ENCODE measurements around the gene LY6G5C. TPM values are rescaled to one million over a fixed set of nuclear protein-coding genes. Genes with fewer than 3 reads are reported as not detected.

Gene LY6G5C
- total and polyA plus RNA-seq, 2 donors (not counting 1 experiment from before 2014, with no cell fraction given) = 0.83 to 2.0 TPM

GRCh38 chr6:31634969-31635575, 45.8 kb downstream of the LY6G5C start:
- Histone ChIP-seq H3K9me3 (ENCODE audit: control insufficient read depth, insufficient read depth, low read depth, low read length) (no peaks in the 10 kb centered on the region), H3K27ac (ENCODE audit: insufficient read depth, low read length) (no peak overlapping the region), H3K36me3 (ENCODE audit: control insufficient read depth, insufficient read depth, low read length) (peaks cover 50% of the 10 kb centered on the region), H2AFZ (ENCODE audit: low read length) (no peak overlapping the region), H3K79me2 (ENCODE audit: control insufficient read depth, insufficient read depth, low read length) (peaks cover 9% of the 10 kb centered on the region), H3K9ac (ENCODE audit: insufficient read depth, low read length) (no peak overlapping the region), H3K27me3 (ENCODE audit: control insufficient read depth, insufficient read depth, low read length) (no peaks in the 10 kb centered on the region), H3K4me1 (ENCODE audit: control insufficient read depth, extremely low read depth, insufficient read depth, low read length) (peaks cover 2% of the 10 kb centered on the region), H3K4me3 (replicated peaks in 1 of 4; ENCODE audit: control extremely low read depth in 1 of 4, insufficient read depth in 1 of 4, low read depth in 3 of 4, low read length in 4 of 4) (no peak overlapping the region), H3K4me2 (ENCODE audit: extremely low read depth, insufficient read depth, low read length) (no peak overlapping the region), H4K20me1 (ENCODE audit: control insufficient read depth, extremely low read depth, insufficient read depth, low read length) (no peaks in the 10 kb centered on the region)
- DNase-seq (ENCODE audit: low read depth in 2 of 2) = no peak
- no peak for TF ChIP-seq EZH2 (IDR thresholded peaks at IDR 0.05; ENCODE audit: low read length, missing control alignments)
- TF ChIP-seq, protein P1, sequence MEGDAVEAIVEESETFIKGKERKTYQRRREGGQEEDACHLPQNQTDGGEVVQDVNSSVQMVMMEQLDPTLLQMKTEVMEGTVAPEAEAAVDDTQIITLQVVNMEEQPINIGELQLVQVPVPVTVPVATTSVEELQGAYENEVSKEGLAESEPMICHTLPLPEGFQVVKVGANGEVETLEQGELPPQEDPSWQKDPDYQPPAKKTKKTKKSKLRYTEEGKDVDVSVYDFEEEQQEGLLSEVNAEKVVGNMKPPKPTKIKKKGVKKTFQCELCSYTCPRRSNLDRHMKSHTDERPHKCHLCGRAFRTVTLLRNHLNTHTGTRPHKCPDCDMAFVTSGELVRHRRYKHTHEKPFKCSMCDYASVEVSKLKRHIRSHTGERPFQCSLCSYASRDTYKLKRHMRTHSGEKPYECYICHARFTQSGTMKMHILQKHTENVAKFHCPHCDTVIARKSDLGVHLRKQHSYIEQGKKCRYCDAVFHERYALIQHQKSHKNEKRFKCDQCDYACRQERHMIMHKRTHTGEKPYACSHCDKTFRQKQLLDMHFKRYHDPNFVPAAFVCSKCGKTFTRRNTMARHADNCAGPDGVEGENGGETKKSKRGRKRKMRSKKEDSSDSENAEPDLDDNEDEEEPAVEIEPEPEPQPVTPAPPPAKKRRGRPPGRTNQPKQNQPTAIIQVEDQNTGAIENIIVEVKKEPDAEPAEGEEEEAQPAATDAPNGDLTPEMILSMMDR (conservative IDR thresholded peaks at IDR 0.05 in 1 of 2, IDR thresholded peaks at IDR 0.05 in 1 of 2; ENCODE audit: low read depth in 1 of 2, low read length in 2 of 2) = no peak

DNA sequence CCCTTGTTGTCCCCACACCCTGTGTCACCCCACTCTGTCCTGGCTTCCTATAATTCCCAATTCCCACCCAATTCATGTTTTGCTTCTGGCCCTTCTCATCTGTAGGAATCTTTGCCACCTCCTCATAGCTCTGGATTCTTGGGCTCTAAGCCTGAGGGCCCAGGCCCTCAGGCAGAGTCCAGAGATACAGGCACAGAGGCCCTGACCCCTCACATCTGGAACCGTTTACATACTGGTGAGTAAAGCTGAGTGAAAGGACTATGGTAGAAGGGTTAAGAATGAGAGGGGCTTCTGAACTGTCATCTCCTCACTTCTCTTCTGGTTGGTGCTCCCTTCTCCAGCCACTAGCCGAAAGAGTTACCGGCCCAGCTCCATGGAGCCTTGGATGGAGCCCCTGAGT, 46.7 kb downstream of the LY6G5C start:
- no peak overlapping the region for H2AFZ ChIP-seq (ENCODE audit: low read length)
- no peaks in the 10 kb centered on the region for H3K27me3 ChIP-seq (ENCODE audit: control insufficient read depth, insufficient read depth, low read length)
- no peak overlapping the region for H3K4me2 ChIP-seq (ENCODE audit: extremely low read depth, insufficient read depth, low read length)
- no peaks in the 10 kb centered on the region for H4K20me1 ChIP-seq (ENCODE audit: control insufficient read depth, extremely low read depth, insufficient read depth, low read length)
- no peak overlapping the region for H3K9ac ChIP-seq (ENCODE audit: insufficient read depth, low read length)
- H3K27ac ChIP-seq (ENCODE audit: insufficient read depth, low read length) = no peak overlapping the region
- peaks cover 2% of the 10 kb centered on the region for H3K4me1 ChIP-seq (ENCODE audit: control insufficient read depth, extremely low read depth, insufficient read depth, low read length)
- H3K36me3 ChIP-seq (ENCODE audit: control insufficient read depth, insufficient read depth, low read length) = peaks cover 57% of the 10 kb centered on the region
- no peaks in the 10 kb centered on the region for H3K9me3 ChIP-seq (ENCODE audit: control insufficient read depth, insufficient read depth, low read depth, low read length)
- H3K79me2 ChIP-seq (ENCODE audit: control insufficient read depth, insufficient read depth, low read length) = peaks cover 11% of the 10 kb centered on the region
- no peak for TF ChIP-seq EZH2 (IDR thresholded peaks at IDR 0.05; ENCODE audit: low read length, missing control alignments)
- TF ChIP-seq, protein P1 (conservative IDR thresholded peaks at IDR 0.05 in 1 of 2, IDR thresholded peaks at IDR 0.05 in 1 of 2; ENCODE audit: low read depth in 1 of 2, low read length in 2 of 2) = no peak
- no peak for DNase-seq (ENCODE audit: low read depth in 2 of 2)
- no peak overlapping the region for H3K4me3 ChIP-seq (replicated peaks in 1 of 4; ENCODE audit: control extremely low read depth in 1 of 4, insufficient read depth in 1 of 4, low read depth in 3 of 4, low read length in 4 of 4)

GRCh38 chr6:31633447-31633846, 47.4 kb downstream of the LY6G5C start:
- H2AFZ ChIP-seq (ENCODE audit: low read length) = no peak overlapping the region
- DNase-seq (ENCODE audit: low read depth in 2 of 2) = no peak
- H3K36me3 ChIP-seq (ENCODE audit: control insufficient read depth, insufficient read depth, low read length) = peaks cover 59% of the 10 kb centered on the region
- no peak overlapping the region for H3K9ac ChIP-seq (ENCODE audit: insufficient read depth, low read length)
- H3K4me2 ChIP-seq (ENCODE audit: extremely low read depth, insufficient read depth, low read length) = no peak overlapping the region
- no peaks in the 10 kb centered on the region for H4K20me1 ChIP-seq (ENCODE audit: control insufficient read depth, extremely low read depth, insufficient read depth, low read length)
- H3K27ac ChIP-seq (ENCODE audit: insufficient read depth, low read length) = no peak overlapping the region
- no peak for TF ChIP-seq EZH2 (IDR thresholded peaks at IDR 0.05; ENCODE audit: low read length, missing control alignments)
- TF ChIP-seq, protein P1 (conservative IDR thresholded peaks at IDR 0.05 in 1 of 2, IDR thresholded peaks at IDR 0.05 in 1 of 2; ENCODE audit: low read depth in 1 of 2, low read length in 2 of 2) = no peak
- H3K4me3 ChIP-seq (replicated peaks in 1 of 4; ENCODE audit: control extremely low read depth in 1 of 4, insufficient read depth in 1 of 4, low read depth in 3 of 4, low read length in 4 of 4) = no peak overlapping the region
- H3K9me3 ChIP-seq (ENCODE audit: control insufficient read depth, insufficient read depth, low read depth, low read length) = no peaks in the 10 kb centered on the region
- H3K4me1 ChIP-seq (ENCODE audit: control insufficient read depth, extremely low read depth, insufficient read depth, low read length) = peaks cover 2% of the 10 kb centered on the region
- no peaks in the 10 kb centered on the region for H3K27me3 ChIP-seq (ENCODE audit: control insufficient read depth, insufficient read depth, low read length)
- H3K79me2 ChIP-seq (ENCODE audit: control insufficient read depth, insufficient read depth, low read length) = peaks cover 11% of the 10 kb centered on the region
